ENCODE measurements around the gene ASB2. TPM values are rescaled to one million over a fixed set of nuclear protein-coding genes. Genes with fewer than 3 reads are reported as not detected.

The ASB2 gene
- total and polyA plus RNA-seq, 2 of the 4 experiments (the other 2 are of a cell fraction): 0.54 to 0.77 TPM

- in situ Hi-C loops (cut with MboI; ENCODE audit: low sequenced_read_pairs): no loop called here
- Histone ChIP-seq H3K23ac (ENCODE audit: low read depth, low read length) (no peak overlapping the region), H4K5ac (ENCODE audit: low read depth, low read length) (no peak overlapping the region), H3K18ac (ENCODE audit: low read depth, low read length) (no peak overlapping the region), H3K9me1 (ENCODE audit: insufficient read depth, low read length) (no peaks in the 10 kb centered on the region), H4K91ac (ENCODE audit: insufficient read depth, low read depth, low read length) (no peak overlapping the region), H3K4me1 (ENCODE audit: control insufficient read depth, insufficient read depth, low read length) (no peaks in the 10 kb centered on the region), H3K27ac (ENCODE audit: insufficient read depth, low read length) (no peak overlapping the region), H2AK9ac (replicated peaks; ENCODE audit: low read depth, low read length, poor library complexity) (no peak overlapping the region), H2AK5ac (ENCODE audit: low read depth, low read length) (no peak overlapping the region), H3K56ac (ENCODE audit: extremely low read depth, insufficient read depth, low read length) (no peak overlapping the region), H3K4me3 (ENCODE audit: insufficient read depth, low read depth, low read length) (no peak overlapping the region), H3K14ac (replicated peaks; ENCODE audit: low read depth, low read length) (no peak overlapping the region), H2BK5ac (ENCODE audit: low read depth, low read length, poor library complexity, severe bottlenecking) (no peak overlapping the region), H4K20me1 (ENCODE audit: insufficient read depth, low read length) (no peaks in the 10 kb centered on the region), H3K4ac (ENCODE audit: low read depth, low read length) (no peak overlapping the region), H3K36me3 (ENCODE audit: control insufficient read depth, insufficient read depth, low read length) (no peaks in the 10 kb centered on the region), H2AFZ (replicated peaks; ENCODE audit: low read length, poor library complexity) (no peak overlapping the region), H4K8ac (ENCODE audit: low read depth in 2 of 2, low read length in 2 of 2) (no peak overlapping the region), H3K4me2 (ENCODE audit: low read depth, low read length) (no peak overlapping the region), H3K27me3 (ENCODE audit: control insufficient read depth, insufficient read depth, low read length) (peaks cover 23% of the 10 kb centered on the region), H2BK120ac (ENCODE audit: low read depth, low read length) (no peak overlapping the region), H3K79me1 (ENCODE audit: low read depth in 1 of 2, low read length in 2 of 2) (no peaks in the 10 kb centered on the region), H2BK20ac (ENCODE audit: low read depth, low read length) (no peak overlapping the region), H2BK15ac (ENCODE audit: low read depth, low read length) (no peak overlapping the region), H3K9ac (ENCODE audit: low read depth, low read length) (no peak overlapping the region), H3K9me3 (ENCODE audit: control insufficient read depth, insufficient read depth, low read length) (no peaks in the 10 kb centered on the region)
- intact Hi-C loops (cut with micrococcal nuclease): no loop called here
- ATAC-seq (ENCODE audit: low read depth) (no peak), DNase-seq (no peak)
- ChIA-PET CTCF (no interaction called here), POLR2A (ENCODE audit: unreplicated experiment) (no interaction called here)
- no CpG with 5 or more reads among the region's 13 CpGs for WGBS, 2 experiments (ENCODE audit: extremely low coverage in 2 of 2, insufficient read length in 1 of 2)
- TF ChIP-seq MAZ (IDR thresholded peaks at IDR 0.05; ENCODE audit: borderline replicate concordance, low read depth, low read length) (no peak), RAD21 (IDR thresholded peaks at IDR 0.05; ENCODE audit: low read length) (no peak), MXI1 (IDR thresholded peaks at IDR 0.05; ENCODE audit: borderline replicate concordance, low read depth, low read length) (no peak), RCOR1 (IDR thresholded peaks at IDR 0.05; ENCODE audit: insufficient replicate concordance, low read length) (no peak), ELK1 (IDR thresholded peaks at IDR 0.05; ENCODE audit: borderline replicate concordance, low read depth, low read length) (no peak)
- dilution Hi-C loops (cut with HindIII; ENCODE audit: low sequenced_read_pairs, unreplicated experiment): no loop called here
- BruUV-seq (replicated peaks): no TSS peak
Observed at GRCh38 chr14:93929048-93929535, 47.3 kb downstream of the ASB2 start.

Measured in IMR-90 (cell line).